22Rv1 (cell line): ENCODE data around the gene FRRS1L.

Experiments used
- H3K27ac ChIP-seq: fragments of 450-650 bp; 2 replicates; pipeline ENCODE4 v1.5.1; 2017
- ZFX ChIP-seq: fragments of 450-650 bp; IDR thresholded peaks from 2 replicates; pipeline ENCODE4 v1.6.1; 2017; ENCODE audit warnings: antibody characterized with exemption, borderline replicate concordance
- TF ChIP-seq, protein P1 (sequence below): fragments of 450-650 bp; IDR thresholded peaks from 2 replicates; pipeline ENCODE4 v1.5.1; 2017; ENCODE audit warnings: mild to moderate bottlenecking

The FRRS1L gene

DNA sequence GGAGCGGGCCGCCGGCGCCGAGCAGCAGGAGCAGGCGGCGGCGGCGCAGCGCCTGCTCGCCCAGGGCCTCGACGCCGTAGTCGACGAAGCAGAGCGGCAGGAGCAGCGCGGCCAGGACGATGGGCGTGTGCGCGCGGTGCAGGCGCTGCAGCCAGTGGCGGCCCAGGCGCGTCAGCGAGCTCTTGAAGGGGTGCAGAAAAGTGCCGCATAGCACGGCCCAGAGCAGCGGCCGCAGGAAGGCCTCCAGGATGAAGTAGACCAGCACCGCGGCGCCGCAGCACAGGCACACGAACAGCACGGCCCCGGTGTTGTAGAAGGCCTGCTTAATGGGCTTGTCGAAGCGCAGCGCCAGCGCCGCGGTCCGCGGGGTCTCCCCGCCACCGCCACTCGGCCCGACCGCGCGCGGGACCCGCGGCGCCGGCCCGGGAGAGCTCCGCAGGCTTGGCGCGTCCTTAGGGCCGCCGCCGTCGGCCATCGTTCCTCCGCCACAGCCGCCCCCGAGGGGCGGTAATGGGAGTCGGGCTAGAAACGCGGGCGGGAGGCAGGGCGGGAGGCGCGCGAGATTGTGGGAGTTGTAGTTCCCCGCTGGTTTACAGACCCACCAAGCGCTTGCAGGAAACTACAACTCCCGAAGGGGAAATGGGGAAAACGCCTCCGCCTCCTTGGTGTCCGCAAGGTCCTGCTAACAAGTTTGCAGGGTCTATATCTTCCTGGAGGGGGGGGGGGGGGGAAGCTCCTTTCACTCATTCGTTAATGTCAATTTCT is 47.4 kb downstream of the FRRS1L start, which contains the start of gene TMEM245:
TMEM245 (minus strand) TSS at position 509 of the 765 bp plus-strand sequence; CDS start at position 475, 34 bp downstream.
- TF ChIP-seq, protein P1, sequence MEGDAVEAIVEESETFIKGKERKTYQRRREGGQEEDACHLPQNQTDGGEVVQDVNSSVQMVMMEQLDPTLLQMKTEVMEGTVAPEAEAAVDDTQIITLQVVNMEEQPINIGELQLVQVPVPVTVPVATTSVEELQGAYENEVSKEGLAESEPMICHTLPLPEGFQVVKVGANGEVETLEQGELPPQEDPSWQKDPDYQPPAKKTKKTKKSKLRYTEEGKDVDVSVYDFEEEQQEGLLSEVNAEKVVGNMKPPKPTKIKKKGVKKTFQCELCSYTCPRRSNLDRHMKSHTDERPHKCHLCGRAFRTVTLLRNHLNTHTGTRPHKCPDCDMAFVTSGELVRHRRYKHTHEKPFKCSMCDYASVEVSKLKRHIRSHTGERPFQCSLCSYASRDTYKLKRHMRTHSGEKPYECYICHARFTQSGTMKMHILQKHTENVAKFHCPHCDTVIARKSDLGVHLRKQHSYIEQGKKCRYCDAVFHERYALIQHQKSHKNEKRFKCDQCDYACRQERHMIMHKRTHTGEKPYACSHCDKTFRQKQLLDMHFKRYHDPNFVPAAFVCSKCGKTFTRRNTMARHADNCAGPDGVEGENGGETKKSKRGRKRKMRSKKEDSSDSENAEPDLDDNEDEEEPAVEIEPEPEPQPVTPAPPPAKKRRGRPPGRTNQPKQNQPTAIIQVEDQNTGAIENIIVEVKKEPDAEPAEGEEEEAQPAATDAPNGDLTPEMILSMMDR: peak; percentile 13; the same call in 1 of the 2 replicates
- no peak for TF ChIP-seq ZFX
- H3K27ac ChIP-seq: peak within 1 kb of the TSS; percentile 83

DNA sequence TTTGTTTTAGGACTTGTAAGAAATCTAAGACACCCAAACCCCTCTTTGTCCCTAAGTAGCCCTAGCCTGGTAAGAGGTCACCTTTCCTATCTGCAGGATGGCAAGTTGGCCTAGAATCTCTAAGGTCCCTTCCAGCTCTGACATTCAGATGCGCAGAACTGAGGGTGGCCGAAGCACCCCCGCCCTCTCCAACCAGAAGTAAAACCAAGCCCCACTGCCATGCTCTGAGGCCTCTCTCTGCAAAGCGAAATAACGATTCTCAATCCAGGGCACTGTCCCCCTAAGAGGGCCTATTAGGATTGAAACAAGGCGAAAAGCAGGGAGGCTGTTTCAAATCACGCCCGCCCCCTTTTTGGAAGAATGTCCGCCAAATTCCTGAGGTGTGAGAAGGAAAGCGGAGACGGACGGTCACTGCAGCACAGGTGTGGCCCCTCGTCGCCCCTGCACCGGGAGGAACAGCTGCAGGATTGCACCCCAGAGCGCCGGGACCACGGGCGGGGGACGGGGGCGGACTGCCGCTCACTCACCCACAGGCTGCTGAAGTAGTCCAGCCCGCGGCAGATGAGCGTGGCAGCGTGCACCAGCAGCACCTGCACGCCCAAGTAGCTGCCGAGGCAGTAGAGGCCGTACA is 48.1 kb downstream of the FRRS1L start:
- H3K27ac ChIP-seq: peak overlapping the region; percentile 83
- TF ChIP-seq ZFX: no peak
- TF ChIP-seq, protein P1: no peak

DNA sequence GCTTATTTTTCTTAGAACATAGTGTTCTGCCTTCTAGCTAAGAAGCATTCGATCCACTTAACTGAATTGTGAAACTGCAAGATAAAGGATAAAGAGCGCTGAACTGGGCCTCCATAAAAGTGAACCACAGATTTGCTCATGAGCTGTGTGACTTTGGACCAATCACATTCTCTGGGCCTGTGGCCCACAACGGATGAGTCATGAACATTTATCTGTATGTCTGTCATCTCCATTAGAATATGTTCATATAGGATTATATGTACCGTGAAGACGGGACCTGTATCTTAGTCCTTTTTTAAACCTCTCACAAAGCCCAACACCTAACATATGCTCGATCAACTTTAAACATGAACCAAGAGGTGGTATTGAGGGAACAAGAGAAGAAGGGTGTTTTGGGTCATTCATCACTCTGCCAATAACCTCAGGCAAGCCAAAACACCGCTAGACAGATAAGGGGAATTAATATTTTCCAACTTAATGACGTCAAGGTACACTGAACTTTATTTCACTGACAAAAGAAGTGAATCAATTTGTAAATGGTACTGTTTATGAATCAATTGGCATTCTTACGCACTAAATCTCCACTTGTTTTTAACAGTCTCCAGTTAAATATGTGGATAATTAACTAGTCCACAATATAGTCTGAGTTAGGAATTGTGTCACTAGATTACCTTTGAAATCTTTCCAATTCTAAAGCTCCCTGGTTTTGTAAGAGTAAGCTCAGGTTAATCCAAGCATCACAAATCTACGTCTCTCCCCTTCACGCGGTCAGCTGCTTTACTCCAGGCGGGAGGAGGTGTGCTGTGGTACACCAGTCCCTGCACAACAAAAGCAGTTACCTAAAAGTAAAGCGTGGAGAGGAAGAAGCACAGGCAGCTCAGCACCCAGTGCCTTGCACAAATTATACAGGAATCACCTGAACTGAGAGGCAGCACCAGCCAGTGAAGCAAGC is 48.9 kb downstream of the FRRS1L start:
- peak overlapping the region; percentile 83 for H3K27ac ChIP-seq

DNA sequence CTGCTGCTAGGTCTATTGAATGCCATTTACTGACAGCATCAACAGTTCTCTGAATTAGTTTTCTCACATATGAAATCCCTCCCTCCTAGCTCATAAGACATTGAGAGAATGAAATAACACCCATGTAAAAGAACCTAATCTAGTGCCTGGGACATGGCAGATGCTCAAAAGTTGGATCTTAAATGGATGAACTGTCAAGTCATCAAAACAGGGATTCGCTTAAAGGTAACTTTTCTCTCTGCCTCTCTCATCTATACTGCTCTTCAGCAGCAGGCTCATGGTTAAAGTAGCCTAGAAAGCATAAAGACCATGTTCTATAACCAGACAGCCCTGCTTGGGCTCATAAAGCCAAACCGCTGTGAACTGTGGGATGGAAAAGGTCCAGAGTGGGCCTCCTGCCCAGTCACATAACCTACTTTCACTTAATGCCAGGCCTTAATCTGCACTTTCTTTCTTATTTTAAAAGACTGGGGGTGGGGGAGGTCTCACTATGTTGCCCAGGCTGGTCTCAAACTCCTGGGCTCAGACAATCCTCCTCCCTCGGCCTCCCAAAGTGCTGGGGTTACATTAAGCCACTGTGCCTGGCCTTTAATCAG is 51.0 kb downstream of the FRRS1L start:
- H3K27ac ChIP-seq: no peak overlapping the region
- TF ChIP-seq, protein P1: no peak
- TF ChIP-seq ZFX: no peak

More for the DNA sequence above, 48.9 kb downstream of the FRRS1L start:
- TF ChIP-seq, protein P1: no peak
- no peak for TF ChIP-seq ZFX

DNA sequence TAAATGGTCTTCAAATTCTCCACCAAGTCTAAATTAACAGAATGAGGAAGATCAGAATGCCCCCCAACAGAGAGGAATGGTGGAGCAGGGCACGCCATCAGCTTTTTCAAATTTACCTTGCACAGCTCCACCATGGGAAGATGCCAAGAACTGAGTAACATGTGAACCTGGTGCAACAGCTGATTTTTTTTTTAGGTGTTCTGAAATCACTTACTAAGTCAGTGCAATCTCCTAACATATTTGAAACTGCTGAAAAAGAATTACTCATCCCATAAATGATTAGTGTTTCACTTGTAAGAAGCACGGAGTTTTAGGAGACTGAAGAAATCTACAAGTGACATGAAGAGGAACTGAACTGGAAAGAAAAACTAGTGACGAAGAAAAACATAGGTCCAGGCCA is 52.4 kb downstream of the FRRS1L start:
- no peak overlapping the region for H3K27ac ChIP-seq
- TF ChIP-seq, protein P1: no peak
- no peak for TF ChIP-seq ZFX

DNA sequence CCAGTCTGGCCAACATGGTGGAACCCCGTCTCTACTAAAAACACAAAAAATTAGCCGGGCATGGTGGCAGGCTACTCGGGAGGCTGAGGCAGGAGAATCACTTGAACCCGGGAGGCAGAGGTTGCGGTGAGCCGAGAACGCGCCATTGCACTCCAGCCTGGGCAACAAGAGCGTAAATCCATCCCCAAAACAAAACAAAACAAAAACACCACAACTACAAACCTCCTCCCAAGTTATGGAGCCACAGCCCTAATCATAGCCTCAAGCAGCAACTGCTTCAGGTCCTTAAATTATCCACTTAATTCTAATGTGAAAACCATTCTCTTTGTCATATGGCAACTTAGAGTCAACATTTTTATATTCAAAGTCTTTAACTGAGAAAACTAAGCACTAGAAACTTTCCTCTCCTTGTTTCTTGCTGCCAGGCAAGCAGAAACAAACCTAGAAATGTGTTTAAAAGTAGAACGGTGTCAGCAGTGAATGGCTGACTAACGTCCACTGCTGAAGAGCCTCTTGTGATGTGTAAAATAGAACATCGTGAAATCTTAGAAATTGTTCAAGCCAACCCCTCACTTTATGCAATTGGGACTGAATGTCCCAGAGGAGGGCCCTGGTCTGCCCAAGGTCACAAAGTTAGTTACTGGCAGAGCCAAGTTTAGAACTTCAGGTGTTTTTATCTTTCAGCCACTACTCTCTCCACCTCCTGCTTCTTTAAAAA is 53.0 kb downstream of the FRRS1L start:
- TF ChIP-seq, protein P1: no peak
- TF ChIP-seq ZFX: no peak
- no peak overlapping the region for H3K27ac ChIP-seq
